ENCODE data around the gene UGT1A4. TPM values are rescaled to one million over a fixed set of nuclear protein-coding genes. Genes with fewer than 3 reads are reported as not detected.

The UGT1A4 gene
- total RNA-seq, 1 experiment from 2014 or later = 0.12 TPM

DNA sequence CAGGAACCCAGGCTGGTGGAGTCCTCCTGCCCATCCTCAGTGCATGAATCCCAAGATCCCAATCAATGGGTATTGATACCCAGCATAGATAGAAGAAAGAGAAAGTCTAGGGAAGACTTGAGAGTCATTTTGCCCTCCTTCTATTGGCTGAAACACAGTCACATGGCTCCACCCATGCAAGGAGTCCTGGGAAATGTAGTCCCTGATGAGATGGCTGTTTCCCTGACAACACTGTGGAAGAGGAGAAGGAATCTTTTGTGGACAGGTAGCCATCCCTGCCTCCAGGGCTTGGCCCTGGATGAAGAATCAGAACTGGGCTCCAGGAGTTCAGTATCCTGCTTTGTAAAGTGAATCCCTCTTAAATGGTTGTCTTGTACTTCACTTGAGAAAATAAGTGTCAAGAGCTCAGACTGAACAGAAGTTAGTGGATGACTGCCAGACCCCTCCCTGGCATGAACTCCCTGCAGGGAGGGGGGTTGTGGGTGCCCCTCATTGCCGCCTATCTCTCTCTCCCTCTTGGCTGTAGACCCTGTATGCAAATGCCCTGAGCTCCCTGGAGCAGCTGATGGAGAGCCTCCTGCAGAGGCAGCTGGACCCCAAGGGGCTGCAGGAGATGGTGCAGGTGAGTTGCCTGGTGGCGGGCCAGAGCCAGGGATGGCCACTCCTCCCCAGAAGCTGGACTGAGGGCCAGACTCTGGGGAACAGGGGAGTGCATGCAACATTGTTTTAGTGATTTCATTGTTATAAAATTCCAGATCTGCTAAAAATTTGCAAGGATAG lies 95.7 kb downstream of the UGT1A4 start:
- Histone ChIP-seq H3K27ac (ENCODE audit: low read depth, low read length) (no peak overlapping the region), H2AFZ (ENCODE audit: low read depth, low read length, poor library complexity, severe bottlenecking) (no peak overlapping the region), H3K79me2 (ENCODE audit: insufficient read depth, low read length) (no peaks in the 10 kb centered on the region), H3K4me1 (ENCODE audit: control insufficient read depth in 1 of 2, insufficient read depth in 2 of 2, low read length in 2 of 2) (no peaks in the 10 kb centered on the region), H3K4me3 (replicated peaks in 1 of 2; ENCODE audit: low read depth in 1 of 2, low read length in 2 of 2) (no peak overlapping the region), H3K9ac (ENCODE audit: low read length) (no peak overlapping the region), H3K27me3 (ENCODE audit: insufficient read depth, low read length) (no peaks in the 10 kb centered on the region), H4K20me1 (ENCODE audit: insufficient read depth) (no peaks in the 10 kb centered on the region), H3K36me3 (ENCODE audit: control insufficient read depth in 1 of 2, insufficient read depth in 2 of 2, low read length in 2 of 2) (no peaks in the 10 kb centered on the region), H3K9me3 (ENCODE audit: control insufficient read depth in 1 of 2, insufficient read depth in 1 of 2, low read depth in 1 of 2, low read length in 2 of 2) (no peaks in the 10 kb centered on the region), H3K4me2 (ENCODE audit: low read length) (no peak overlapping the region), H3K9me2 (ENCODE audit: insufficient read depth) (no peaks in the 10 kb centered on the region)
- ChIA-PET RAD21 (ENCODE audit: low non-redundant PET in 1 of 2, low total read pairs in 2 of 2, uncharacterized antibody in 2 of 2, unreplicated experiment in 2 of 2) (no interaction called here), POLR2A (no interaction called here), CTCF (no interaction called here)
- ATAC-seq (peak; percentile 85), DNase-seq (ENCODE audit: low read depth, low spot score) (peak; percentile 24)
- no TSS peak for BruUV-seq (replicated peaks)
- intact Hi-C loops (cut with micrococcal nuclease) = no loop called here
- no peak for TF ChIP-seq EGR1 (IDR thresholded peaks at IDR 0.05; ENCODE audit: low read depth)
- no peak for TF ChIP-seq SIN3A (IDR thresholded peaks at IDR 0.05; ENCODE audit: low read depth)
- no peak for TF ChIP-seq MAX (IDR thresholded peaks at IDR 0.05)
- TF ChIP-seq POLR2AphosphoS5 (IDR thresholded peaks at IDR 0.05; ENCODE audit: low read depth, low read length) = no peak
- no peak for TF ChIP-seq REST (IDR thresholded peaks at IDR 0.05; ENCODE audit: low read depth)
- no peak for TF ChIP-seq CEBPB (IDR thresholded peaks at IDR 0.05; ENCODE audit: low read depth)
- no peak for TF ChIP-seq SRF (IDR thresholded peaks at IDR 0.05; ENCODE audit: low read depth)
- peak; percentile 10 for TF ChIP-seq YY1 (IDR thresholded peaks at IDR 0.05; ENCODE audit: extremely low read depth, insufficient replicate concordance, low read depth, low read length)
- TF ChIP-seq ELF1 (IDR thresholded peaks at IDR 0.05; ENCODE audit: borderline replicate concordance, low read depth) = no peak
- TF ChIP-seq, protein P1, sequence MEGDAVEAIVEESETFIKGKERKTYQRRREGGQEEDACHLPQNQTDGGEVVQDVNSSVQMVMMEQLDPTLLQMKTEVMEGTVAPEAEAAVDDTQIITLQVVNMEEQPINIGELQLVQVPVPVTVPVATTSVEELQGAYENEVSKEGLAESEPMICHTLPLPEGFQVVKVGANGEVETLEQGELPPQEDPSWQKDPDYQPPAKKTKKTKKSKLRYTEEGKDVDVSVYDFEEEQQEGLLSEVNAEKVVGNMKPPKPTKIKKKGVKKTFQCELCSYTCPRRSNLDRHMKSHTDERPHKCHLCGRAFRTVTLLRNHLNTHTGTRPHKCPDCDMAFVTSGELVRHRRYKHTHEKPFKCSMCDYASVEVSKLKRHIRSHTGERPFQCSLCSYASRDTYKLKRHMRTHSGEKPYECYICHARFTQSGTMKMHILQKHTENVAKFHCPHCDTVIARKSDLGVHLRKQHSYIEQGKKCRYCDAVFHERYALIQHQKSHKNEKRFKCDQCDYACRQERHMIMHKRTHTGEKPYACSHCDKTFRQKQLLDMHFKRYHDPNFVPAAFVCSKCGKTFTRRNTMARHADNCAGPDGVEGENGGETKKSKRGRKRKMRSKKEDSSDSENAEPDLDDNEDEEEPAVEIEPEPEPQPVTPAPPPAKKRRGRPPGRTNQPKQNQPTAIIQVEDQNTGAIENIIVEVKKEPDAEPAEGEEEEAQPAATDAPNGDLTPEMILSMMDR (IDR thresholded peaks at IDR 0.05 in 2 of 3, conservative IDR thresholded peaks at IDR 0.05 in 1 of 3; ENCODE audit: borderline replicate concordance in 1 of 3, insufficient read depth in 1 of 3, low read depth in 2 of 3, low read length in 2 of 3) = 0 out of 6 replicates have a peak, but pooled peaks of 1 of the 3 experiments have one; percentile 8
- TF ChIP-seq ATF3 (IDR thresholded peaks at IDR 0.05) = no peak
- TF ChIP-seq ZFX (IDR thresholded peaks at IDR 0.05) = no peak
- no peak for TF ChIP-seq ZBTB33 (IDR thresholded peaks at IDR 0.05; ENCODE audit: extremely low read depth, insufficient replicate concordance, low read length)
- no peak for TF ChIP-seq EZH2phosphoT487 (IDR thresholded peaks at IDR 0.05; ENCODE audit: borderline replicate concordance)
- TF ChIP-seq EZH2 (IDR thresholded peaks at IDR 0.05) = no peak
- TF ChIP-seq ZNF274 (IDR thresholded peaks at IDR 0.05; ENCODE audit: low read depth, low read length) = no peak
- TF ChIP-seq POLR2A (IDR thresholded peaks at IDR 0.05; ENCODE audit: borderline replicate concordance, extremely low read depth, insufficient read depth, insufficient read length) = no peak
- no peak for TF ChIP-seq FOSL1 (IDR thresholded peaks at IDR 0.05; ENCODE audit: low read depth)
- TF ChIP-seq TCF7L2 (IDR thresholded peaks at IDR 0.05; ENCODE audit: borderline replicate concordance, extremely low read depth, insufficient read depth, insufficient read length) = no peak
- no peak for TF ChIP-seq JUND (IDR thresholded peaks at IDR 0.05)

All from HCT116 (cell line).